ENCODE results near the gene CTNND1.
A peak's percentile ranks its signal among the peaks of the same experiment; 100 is the strongest.
"Not testable (repeated sequence)": the region's sequence is repeated elsewhere in the genome, so short reads cannot be mapped to it uniquely, and the experiment has no call there.

CTNND1 gene, protein sequence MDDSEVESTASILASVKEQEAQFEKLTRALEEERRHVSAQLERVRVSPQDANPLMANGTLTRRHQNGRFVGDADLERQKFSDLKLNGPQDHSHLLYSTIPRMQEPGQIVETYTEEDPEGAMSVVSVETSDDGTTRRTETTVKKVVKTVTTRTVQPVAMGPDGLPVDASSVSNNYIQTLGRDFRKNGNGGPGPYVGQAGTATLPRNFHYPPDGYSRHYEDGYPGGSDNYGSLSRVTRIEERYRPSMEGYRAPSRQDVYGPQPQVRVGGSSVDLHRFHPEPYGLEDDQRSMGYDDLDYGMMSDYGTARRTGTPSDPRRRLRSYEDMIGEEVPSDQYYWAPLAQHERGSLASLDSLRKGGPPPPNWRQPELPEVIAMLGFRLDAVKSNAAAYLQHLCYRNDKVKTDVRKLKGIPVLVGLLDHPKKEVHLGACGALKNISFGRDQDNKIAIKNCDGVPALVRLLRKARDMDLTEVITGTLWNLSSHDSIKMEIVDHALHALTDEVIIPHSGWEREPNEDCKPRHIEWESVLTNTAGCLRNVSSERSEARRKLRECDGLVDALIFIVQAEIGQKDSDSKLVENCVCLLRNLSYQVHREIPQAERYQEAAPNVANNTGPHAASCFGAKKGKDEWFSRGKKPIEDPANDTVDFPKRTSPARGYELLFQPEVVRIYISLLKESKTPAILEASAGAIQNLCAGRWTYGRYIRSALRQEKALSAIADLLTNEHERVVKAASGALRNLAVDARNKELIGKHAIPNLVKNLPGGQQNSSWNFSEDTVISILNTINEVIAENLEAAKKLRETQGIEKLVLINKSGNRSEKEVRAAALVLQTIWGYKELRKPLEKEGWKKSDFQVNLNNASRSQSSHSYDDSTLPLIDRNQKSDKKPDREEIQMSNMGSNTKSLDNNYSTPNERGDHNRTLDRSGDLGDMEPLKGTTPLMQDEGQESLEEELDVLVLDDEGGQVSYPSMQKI

DNA sequence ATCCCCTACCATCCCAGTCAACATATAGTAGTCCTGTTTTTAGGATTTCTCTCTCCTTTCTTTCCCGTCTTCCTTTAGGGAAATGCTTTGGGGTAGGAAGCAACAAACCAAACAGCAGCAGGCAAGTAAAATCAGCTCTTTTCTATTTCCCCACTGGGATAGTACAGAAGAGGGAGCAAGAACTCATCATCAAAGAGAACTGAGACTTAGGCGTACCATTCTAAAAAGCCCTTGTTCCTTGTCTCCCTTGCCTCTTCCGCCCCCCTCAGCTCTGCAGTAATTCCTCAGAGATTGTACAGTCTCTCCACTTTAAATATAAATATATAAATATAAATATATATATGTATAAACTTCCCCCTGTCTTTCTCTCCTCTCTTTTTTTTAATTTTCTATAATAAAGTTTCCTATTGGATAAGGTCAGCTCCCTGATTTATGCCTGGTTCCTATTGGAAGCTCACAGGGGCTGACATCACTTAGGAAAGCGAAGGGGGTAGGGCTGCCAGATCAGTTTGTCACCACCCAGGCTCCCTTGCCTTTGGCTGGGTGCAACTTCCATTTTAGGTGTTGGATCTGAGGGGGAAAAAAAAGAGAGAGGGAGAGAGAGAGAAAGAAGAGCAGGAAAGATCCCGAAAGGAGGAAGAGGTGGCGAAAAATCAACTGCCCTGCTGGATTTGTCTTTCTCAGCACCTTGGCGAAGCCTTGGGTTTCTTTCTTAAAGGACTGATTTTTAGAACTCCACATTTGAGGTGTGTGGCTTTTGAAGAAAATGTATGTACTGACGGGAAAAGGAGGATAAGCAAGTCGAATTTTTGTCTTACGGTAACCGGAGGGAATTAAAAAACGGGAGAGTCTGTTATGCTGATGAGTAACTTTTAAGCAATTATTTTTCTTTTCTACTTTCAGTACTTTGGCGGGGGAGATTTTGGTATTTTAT is at the start of gene CTNND1:
Gene CTNND1, plus strand, starts transcription at position 502 of the 934 bp plus-strand sequence. CDS start 29,677 bp downstream, outside the sequence.
- DNase-seq (ENCODE audit: low read depth in 2 of 2): no peak

DNA sequence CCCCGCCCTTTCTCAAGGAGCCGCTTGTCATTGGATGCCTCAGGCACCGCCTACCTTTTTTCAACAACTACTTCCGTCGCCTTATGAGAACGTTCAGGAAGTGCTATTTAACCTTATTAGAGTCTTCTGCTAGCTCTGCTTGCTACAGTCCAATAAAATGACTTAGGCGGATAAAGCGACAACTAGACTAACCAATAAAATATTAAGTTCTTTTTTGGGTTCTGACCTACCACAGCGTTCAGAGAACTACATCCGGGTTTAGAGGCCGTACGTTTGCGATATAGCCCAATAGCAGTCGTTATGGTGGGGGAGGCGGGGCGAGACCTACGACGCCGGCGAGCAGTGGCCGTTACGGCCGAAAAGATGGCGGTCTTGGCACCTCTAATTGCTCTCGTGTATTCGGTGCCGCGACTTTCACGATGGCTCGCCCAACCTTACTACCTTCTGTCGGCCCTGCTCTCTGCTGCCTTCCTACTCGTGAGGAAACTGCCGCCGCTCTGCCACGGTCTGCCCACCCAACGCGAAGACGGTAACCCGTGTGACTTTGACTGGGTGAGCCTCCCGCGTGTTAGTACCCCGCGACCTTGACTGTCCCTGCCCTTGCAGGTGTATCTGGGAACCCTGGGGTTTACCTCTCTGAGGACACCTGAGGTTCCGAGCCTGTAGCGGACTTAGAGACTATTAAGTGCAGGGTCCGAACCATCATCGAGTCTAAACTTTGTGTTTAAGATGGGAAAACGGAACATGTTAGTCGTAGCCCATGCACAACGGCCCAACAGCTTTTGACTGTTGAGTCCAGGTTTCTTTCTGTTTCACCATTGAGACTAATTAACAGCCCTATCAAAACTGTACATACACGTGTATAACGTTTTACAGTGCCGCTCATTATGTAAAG is 49.1 kb upstream of the CTNND1 start, which contains the start of gene TMX2:
Gene TMX2, plus strand, starts transcription at position 338 of the 895 bp plus-strand sequence. Its CDS starts 26 bp downstream, at position 364.
- DNase-seq (ENCODE audit: low read depth in 2 of 2): peak; percentile 83 to 86

DNA sequence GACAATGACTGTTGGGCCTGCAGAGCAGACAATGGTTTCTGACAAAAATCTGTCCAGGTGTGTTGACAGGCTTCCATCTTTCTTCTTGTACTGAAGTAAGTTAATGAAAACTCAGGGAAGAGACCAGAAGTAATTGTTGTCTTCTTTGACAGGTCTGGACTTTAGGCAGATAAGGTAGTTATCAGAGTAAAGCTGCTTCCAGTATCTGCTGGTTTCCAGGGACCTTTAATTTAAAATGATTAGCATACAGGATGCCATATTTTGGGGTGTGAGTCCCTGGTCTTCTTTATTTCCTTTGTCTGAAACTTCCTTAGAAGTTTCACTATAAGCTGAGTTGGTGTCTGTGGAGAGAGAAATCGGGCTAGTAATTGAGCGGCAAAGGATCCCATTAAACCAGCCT is 47.8 kb upstream of the CTNND1 start:
- DNase-seq (ENCODE audit: low read depth in 2 of 2): no peak

DNA sequence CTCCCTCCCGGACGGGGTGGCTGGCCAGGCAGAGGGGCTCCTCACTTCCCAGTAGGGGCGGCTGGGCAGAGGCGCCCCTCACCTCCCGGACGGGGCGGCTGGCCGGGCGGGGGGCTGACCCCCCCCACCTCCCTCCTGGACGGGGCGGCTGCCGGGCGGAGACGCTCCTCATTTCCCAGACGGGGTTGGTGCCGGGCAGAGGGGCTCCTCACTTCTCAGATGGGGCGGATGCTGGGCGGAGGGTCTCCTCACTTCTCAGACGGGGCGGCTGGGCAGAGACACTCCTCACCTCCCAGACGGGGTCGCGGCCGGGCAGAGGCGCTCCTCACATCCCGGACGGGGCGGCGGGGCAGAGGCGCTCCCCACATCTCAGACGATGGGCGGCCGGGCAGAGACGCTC is 44.9 kb upstream of the CTNND1 start:
- not testable (repeated sequence) for DNase-seq (ENCODE audit: low read depth in 2 of 2)

DNA sequence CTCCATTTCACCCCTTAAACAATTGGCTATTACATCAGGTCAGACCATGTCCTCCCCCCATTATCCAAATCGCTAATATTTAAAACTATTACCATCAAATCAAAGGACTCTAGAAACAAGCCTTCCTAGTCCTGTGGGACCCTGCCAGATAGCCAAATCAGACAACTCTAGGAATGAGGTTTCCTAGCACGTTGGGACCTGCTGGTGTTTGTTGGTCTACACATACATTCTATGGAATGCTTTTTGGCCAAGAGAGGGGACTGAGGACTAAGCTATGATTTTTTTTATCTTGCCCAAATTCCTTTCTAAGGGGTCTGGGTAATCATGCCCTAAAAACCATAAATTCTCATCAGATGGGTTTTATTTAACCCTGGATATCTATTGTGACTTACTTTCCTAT is 34.4 kb upstream of the CTNND1 start:
- no peak for DNase-seq (ENCODE audit: low read depth in 2 of 2)

DNA sequence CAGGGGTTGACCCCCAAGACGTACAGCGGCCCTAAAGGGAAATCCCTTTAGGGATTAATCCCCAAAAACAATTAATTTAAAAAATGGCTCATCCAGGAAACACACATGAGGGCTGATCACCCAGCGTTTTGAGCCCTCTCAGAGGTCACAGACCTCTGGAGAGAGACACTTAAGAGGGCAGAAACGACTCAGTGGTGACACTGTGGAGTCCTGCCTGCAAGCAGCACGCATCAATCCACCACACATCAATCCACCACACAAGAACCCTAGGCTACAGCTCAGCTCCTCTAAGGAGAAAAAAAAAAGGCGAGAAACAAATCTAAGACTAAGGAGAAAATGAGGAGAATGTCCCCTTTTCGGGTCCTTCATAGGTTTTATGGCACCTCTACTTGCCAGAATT is 32.8 kb upstream of the CTNND1 start:
- DNase-seq (ENCODE audit: low read depth in 2 of 2): no peak

DNA sequence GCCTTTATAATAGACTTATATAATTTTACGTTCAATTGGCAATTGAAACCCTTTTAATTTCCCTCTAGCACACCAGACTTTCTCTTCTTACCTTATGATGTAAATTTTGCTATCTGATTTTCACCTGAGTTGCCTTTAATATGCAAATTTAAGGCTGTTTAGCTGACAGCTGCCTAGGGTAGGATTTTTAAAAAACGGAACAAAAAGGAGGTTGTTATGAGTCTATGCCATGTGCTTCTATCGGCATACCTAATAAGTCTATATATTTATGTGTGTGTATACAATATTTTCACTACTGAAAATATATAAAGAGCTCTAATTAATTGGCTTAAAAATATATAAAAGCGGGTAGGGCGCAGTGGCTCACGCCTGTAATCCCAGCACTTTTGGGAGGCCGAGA is 32.1 kb upstream of the CTNND1 start:
- no peak for DNase-seq (ENCODE audit: low read depth in 2 of 2)

DNA sequence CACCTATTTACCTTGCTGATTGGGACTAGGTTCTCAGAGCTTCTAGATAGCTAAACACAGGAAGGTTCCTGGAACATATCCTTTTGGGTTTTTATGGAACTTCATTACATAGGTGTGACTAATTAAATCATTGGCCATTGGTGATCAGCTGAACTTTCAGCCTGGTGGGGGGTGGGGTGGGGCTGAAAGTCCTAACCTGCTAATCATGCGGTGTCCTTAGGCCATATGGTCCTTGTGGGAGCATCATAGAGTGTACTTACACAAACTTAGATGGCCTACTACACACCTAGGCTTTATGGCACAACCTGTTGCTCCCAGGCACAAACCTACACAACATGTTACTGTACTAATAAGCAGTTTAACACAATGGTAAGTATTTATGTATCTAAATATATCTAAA is 28.9 kb upstream of the CTNND1 start:
- no peak for DNase-seq (ENCODE audit: low read depth in 2 of 2)

DNA sequence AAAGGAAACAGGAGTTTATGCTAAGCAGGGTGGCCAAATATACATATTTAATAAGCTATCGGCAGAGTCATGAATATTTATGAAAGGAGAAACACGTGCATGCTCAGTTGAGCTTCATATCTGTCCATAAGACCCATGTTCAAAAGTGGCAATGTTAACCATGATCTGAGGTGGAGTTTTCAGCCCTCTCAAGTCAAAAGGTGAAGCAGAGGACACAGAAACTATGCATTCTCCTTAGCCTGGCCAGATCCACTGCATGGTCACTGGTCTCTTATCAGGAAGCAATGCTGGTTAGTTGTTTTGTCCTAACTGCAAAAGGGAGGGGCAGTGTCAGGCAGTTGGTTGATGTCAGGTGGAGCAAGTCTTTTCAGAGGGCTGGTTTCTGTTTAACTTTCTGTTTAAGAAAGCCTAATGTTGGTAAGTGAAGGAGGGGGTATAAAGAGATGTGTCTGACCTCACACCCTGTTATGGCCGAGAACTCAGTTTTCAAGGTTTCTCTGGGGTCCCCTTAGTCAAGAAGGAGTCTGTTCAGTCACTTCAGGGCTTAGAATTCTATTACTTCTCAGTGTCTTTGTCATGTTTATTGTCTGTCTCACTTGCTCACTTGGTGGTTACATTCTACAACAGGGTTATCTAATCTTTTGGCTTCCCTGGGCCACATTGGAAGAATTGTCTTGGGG is 25.8 kb upstream of the CTNND1 start:
- no peak for DNase-seq (ENCODE audit: low read depth in 2 of 2)

DNA sequence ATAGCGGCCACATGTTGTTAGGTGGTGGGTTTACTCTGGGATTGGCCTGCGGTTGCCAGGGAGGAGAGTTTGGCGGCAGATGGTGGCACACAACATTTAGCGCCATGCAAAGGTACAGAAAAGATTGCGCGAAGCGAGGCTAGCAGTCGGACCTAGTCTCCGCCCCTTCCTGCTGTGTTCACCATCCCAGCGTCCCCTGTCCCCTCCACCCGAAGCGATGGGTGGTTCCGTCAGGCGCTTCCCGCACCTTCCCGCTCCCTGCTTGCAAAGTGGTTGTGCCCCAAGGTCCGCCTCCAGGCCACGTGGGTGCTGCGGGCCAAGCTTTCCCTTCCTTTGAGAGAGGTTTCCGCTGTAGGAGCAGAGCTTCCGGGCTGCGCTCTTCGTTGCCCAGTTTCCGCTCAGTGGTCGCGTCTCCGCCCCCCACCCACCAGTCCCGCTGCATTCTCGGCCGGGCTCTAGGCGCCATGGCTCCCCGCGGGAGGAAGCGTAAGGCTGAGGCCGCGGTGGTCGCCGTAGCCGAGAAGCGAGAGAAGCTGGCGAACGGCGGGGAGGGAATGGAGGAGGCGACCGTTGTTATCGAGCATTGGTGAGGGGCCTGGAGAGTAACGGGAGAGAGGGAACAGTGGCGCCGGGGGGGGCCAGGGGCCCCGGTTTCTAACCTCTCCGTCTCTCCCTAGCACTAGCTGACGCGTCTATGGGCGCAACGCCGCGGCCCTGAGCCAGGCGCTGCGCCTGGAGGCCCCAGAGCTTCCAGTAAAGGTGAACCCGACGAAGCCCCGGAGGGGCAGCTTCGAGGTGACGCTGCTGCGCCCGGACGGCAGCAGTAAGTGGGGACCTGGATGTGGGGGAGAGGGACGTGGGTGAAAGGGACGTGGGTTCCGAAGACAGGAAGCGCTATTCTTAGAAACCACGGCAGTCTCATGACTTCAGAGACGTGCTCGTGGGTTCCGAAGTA is 20.2 kb upstream of the CTNND1 start, which contains the start of gene SELENOH:
Gene SELENOH, plus strand, starts transcription at position 360 of the 955 bp plus-strand sequence. Its CDS starts 105 bp downstream, at position 465.
- peak; percentile 88 to 91 for DNase-seq (ENCODE audit: low read depth in 2 of 2)

DNA sequence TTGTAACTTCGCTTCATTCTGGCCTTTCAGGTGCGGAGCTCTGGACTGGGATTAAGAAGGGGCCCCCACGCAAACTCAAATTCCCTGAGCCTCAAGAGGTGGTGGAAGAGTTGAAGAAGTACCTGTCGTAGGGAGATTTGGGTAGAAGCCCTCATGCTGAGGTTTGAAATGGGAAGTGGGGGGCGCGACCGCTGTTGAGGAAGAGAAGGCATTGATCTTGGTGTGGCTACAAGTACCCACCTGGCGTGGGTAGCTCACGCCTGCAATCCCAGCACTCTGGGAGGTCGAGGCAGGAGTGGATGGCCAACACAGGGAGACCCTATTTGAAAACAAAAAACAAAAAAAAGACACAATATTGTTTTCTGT is 19.5 kb upstream of the CTNND1 start:
- DNase-seq (ENCODE audit: low read depth in 2 of 2): no peak

DNA sequence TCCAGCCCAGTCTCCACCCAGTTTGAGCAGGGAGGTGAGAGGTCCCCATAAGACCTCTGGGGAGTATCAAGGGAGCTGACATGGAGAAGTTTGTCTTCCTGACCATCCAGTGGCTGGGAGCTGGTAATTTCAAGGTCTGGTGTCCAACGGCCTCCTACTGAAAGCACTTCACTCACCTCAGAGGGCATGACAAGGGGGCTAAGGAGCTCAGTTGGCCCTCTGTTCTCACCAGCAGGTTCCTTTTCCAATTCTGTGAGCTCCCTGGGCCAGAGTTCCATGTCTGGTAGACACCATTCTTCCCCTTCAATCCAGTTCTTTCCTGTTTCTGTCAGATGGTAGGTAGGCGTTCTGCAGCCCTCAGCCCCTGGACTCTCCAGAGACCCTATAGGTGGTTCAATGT is 17.2 kb upstream of the CTNND1 start:
- no peak for DNase-seq (ENCODE audit: low read depth in 2 of 2)

DNA sequence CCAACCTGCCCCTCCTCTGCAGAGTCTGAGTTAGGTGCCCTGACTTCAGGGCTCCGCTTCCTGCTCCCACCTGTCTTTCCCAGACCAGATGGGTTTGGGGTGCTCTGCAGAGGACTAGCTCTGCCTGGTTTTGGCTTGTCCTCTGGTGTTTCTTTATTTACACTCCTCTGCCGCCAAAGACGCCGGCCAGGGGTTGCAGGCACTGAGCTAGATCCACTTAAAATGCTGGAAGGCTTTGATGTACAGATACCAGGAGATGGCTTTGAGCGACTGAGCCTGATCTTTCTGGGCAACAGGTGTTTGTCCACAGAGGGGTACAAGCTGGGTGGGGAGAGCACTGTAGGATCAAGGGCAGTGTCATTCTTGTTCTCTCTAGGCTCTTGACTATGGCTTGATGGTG is 16.4 kb upstream of the CTNND1 start:
- no peak for DNase-seq (ENCODE audit: low read depth in 2 of 2)

DNA sequence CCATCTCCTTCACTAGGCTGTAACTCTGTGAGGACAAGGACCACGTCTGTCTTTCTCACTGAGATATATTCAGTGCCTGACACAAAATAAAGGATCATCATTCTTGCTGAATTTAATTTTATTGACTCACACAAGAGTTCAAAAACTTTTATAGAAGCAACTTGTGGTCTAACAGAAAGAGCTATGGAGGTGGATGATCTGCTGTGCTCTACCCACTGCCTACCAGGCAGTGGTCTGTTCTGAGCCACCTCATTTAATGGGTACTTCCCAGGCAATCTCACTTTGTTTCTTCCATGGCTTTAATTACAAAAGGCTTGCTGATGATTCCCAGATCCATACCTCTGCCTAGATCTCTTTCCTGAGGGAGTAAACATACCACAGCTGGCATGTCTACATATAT is 14.7 kb upstream of the CTNND1 start:
- no peak for DNase-seq (ENCODE audit: low read depth in 2 of 2)

DNA sequence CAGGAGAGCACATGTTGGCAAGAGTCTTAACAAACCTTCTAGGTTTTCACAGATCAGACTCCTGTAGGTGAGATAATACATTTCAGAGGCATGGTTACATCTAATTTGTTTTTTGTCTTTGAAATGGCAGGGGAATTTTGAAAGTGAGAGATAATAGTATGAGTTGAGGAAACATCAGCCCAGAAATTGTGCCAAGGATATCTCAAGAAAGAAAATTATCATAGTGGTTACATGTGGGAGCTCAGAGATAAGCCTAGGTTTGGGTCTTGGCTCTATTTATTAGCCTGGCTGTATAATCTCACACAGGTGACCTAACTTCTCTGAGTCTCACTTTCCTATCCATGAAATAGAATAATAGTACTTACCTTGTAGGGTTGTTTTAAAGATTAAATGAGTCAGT is 10.4 kb upstream of the CTNND1 start:
- no peak for DNase-seq (ENCODE audit: low read depth in 2 of 2)

DNA sequence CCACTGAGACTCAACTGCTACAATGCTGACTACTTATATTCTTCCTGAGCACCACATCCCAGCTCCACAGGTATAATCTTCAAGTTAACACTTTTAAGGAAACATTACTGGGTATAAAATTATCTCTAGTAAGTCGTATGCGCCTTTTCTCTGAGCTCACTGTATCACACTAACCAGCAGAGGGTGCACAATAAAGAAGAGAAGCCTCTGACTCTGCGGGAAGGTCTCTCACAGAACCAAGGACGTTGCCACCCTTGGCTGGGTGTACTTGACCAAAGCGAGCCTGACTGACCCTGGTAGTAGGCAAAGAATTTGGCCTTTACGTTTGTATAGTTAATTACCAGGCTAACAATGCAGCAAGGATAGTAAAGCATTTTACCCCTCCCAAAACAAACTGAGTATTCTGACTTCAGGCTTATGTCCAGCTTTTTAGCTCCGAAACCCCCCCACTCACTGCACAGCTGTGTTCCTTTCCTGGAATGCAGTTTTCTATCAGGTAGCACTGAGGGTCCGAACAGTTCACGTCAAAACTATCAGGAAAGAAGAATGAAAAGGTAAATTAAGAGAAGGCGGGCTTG is 9.8 kb upstream of the CTNND1 start, which contains the start of gene BTBD18:
Gene BTBD18, minus strand, starts transcription at position 144 of the 578 bp plus-strand sequence. CDS start 631 bp downstream, outside the sequence.
- DNase-seq (ENCODE audit: low read depth in 2 of 2): no peak

DNA sequence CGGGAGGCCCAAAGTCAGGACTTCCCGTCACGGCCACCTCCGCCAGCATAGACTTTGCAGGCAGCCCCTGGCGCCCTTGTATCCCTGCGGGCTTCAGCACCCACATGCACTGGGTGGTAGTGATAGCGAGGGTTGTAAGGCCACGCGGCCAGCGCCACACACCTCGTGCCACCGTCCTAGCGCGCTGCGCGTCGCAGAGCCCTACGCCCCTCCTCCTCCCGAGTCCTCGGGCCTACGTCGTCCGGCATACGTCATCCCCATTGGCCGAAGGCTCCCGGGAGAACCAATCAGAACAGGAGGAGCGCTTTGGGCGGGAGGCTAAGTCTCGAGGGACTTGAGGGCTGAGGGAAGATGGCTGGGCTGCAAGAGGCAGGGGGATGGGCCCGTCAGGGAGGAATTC is 8.6 kb upstream of the CTNND1 start:
- no peak for DNase-seq (ENCODE audit: low read depth in 2 of 2)

DNA sequence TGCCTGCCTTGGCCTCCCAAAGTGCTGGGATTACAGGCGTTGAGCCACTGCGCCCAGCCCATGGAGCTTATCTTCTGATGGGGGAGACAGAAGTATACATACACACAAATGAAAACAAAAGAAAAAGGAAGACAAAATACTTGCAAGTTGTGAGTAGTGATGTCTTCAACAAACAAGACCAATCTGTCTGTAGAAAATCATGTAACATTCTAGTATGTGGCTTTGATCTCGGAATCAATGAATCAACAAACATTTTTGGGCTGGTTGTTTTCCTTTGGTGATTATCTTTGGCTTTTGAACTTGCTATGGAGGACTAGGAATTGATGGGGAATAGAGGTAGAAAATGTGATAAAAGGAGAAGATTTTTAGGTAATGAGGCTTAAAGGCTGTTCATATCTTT is 3.4 kb upstream of the CTNND1 start:
- DNase-seq (ENCODE audit: low read depth in 2 of 2): no peak
